Left kidney (tissue), 2 donors: ENCODE measurements around the gene RCCD1. TPM values are rescaled to one million over a fixed set of nuclear protein-coding genes. Genes with fewer than 3 reads are reported as not detected.
"Not testable (repeated sequence)": the region's sequence is repeated elsewhere in the genome, so short reads cannot be mapped to it uniquely, and the experiment has no call there.

ENCODE experiments used
- DNase-seq: peaks from one replicate; pipeline ENCODE4 v3.0.0-alpha.2; 2013
- polyA plus RNA-seq: library from polyadenylated mRNA; unstranded; fragments of 120-200 nt; gene quantifications from one replicate; pipeline ENCODE4 v1.2.1, GENCODE V29; 2013; ENCODE audit not compliant: insufficient read length

RCCD1 gene
- polyA plus RNA-seq, 1 donor = 17.0 TPM

- DNase-seq = no peak
Measured at GRCh38 chr15:90917569-90917968, 37.1 kb upstream of the RCCD1 start.

- DNase-seq = no peak
Measured at GRCh38 chr15:90918034-90918788, 36.5 kb upstream of the RCCD1 start.

- no peak for DNase-seq
Measured at GRCh38 chr15:90918835-90919234, 35.8 kb upstream of the RCCD1 start.

- no peak for DNase-seq
Measured at GRCh38 chr15:90921887-90922286, 32.8 kb upstream of the RCCD1 start.

DNA sequence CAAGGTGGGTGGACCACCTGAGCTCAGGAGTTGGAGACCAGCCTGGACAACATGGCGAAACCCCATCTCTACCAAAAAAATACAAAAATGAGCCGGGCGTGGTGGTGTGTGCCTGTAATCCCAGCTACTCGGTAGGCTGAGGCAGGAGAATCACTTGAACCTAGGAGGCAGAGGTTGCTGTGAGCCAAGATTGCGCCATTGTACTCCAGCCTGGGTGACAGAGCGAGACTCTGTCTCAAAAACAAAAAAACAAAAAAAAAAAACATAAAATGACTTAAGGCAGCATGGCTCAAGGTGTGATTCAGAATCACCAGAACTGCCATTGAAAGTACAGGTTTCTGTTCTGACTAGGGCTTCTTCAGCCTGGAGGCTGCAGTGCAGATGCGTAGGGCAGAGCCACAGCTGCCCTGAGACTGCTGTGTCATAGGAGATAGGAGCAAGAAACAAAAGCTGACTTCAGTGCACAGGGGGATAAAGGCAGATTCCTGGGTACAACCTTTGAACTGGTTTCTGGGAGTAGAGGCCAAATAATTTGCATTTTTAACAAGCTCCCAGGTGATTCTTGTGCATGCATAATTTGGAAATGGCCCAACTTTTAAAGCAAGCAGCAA, 31.9 kb upstream of the RCCD1 start:
- not testable (repeated sequence) for DNase-seq

- DNase-seq = no peak
Measured at GRCh38 chr15:90924375-90924774, 30.3 kb upstream of the RCCD1 start.

- DNase-seq = not testable (repeated sequence)
Measured at GRCh38 chr15:90926766-90927165, 27.9 kb upstream of the RCCD1 start.

- not testable (repeated sequence) for DNase-seq
Measured at GRCh38 chr15:90928106-90928505, 26.6 kb upstream of the RCCD1 start.

- no peak for DNase-seq
Measured at GRCh38 chr15:90929246-90930019, 25.3 kb upstream of the RCCD1 start.

GRCh38 chr15:90930861-90931574, 23.7 kb upstream of the RCCD1 start:
- DNase-seq = no peak

DNA sequence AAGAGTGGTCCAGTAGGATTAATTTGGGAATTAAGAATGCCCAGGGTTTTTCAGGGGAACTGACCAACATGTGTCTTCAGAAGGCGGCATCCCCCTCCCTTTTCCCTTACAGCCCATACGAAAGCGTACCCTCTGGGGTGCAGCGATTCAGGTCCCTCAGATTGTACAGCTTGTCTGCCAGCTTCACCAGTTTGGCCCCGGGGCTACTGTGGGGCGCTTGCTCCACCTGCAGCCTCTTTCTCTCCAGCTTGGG, 23.2 kb upstream of the RCCD1 start:
- DNase-seq = no peak

GRCh38 chr15:90931828-90932659, 22.6 kb upstream of the RCCD1 start, which contains the start of gene HDDC3:
Gene HDDC3, minus strand, starts transcription at chr15:90932549. Its CDS starts 9 bp downstream, at chr15:90932540.
- DNase-seq = peak; percentile 85

DNA sequence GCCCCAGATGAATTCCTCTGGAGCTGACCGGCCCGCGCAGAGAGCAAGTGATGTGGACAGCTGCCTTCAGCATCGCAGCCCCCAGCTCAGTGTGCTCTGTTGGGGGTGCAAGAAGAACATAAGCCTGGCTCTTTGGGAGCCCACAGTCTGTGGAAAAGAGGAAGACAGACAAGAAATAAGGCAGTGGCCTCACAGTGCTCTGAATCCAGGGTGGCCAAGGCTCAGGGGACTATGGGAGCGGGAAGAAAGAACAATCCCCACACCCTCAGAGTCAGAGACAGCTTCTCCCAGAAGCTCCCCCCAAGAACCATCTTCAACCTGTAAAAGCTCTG, 22.1 kb upstream of the RCCD1 start:
- no peak for DNase-seq

GRCh38 chr15:90933301-90933700, 21.4 kb upstream of the RCCD1 start:
- DNase-seq = no peak

DNA sequence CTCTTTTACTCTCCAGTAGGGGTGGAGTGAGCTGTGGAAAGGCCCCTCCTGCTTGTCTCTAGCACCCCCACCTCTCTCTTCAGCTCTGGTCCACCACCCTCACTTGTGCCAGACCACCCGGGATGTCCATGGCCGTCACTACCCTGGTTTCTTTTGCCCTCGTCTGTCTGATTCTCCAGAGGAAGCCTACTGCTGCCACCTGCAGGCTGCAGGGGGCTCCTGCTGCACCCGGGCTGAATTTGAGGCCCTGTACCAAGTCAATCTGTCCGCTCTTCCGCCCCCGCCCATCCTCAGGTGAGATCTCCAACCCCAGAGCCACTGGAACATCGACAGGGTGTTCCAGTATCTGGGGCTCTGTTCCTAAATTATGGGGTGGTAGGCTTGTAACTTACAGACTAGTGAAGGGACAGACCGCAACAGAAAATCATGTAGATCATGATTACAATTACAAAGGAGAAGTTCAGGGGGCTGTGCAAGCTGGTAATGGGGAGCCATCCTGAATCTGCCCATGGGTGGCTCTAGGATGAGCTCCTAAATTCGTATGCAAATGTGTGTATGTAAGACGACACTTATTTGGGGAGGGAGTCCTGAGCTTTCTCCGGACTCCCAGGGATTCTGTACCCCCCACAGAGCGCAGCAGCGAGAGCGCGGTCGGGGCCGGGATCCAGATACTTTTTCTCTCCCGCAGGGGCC, 20.3 kb upstream of the RCCD1 start:
- DNase-seq = peak; percentile 87

DNA sequence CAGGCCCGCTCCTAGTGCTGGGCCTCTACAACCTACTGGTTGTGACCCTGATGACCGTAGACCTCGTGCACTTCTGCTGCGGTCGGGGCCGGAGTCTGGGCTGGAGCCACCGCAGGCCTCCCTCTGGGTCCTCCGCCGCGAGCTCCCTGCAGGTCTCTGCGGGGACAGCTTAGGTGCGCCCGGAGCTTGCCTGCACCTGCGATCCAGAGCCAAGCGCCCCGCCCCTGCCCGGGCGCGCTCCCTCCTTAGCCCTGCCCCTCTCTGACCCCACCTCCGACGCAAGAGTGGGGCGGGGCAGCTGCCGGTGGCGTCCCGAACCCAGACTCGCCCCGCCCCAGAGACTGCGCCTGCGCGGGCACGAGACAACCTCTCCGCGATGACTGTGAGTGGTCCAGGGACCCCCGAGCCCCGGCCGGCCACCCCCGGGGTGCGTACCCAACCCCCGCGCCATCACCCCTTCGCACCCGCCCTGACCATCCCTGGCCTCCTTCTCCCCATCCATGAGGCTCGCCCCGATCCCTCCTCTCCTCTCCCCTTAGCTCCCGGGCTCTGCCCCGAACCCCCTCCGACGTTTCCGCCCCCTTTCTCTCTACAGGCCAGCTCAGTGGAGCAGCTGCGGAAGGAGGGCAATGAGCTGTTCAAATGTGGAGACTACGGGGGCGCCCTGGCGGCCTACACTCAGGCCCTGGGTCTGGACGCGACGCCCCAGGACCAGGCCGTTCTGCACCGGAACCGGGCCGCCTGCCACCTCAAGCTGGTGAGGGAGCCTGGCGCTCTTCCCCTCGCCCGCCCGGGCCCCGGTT, 19.5 kb upstream of the RCCD1 start, which contains the start of gene UNC45A:
Gene UNC45A (plus strand): TSS at position 337 of the 803 bp plus-strand sequence. CDS start 40 bp downstream, at position 377.
- peak; percentile 90 for DNase-seq

DNA sequence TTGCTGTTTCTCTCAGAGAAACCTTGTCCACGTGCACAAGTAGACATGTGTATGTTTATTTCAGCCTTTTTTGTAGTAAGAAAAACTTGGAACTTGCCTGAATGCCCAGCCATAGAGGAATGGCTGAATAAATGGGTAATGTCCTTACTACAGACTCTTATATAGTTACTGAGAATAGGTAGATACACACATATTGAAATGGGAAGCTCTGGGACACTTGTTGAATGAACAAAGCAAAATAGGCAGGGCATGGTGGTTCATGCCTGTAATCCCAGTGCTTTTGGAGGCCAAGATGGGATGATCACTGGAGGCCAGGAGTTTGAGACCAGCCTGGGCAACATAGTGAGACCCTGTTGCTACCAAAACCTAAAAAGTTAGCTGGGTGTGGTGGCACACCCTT, 17.9 kb upstream of the RCCD1 start:
- DNase-seq = no peak

- no peak for DNase-seq
Measured at GRCh38 chr15:90938261-90938660, 16.4 kb upstream of the RCCD1 start.

DNA sequence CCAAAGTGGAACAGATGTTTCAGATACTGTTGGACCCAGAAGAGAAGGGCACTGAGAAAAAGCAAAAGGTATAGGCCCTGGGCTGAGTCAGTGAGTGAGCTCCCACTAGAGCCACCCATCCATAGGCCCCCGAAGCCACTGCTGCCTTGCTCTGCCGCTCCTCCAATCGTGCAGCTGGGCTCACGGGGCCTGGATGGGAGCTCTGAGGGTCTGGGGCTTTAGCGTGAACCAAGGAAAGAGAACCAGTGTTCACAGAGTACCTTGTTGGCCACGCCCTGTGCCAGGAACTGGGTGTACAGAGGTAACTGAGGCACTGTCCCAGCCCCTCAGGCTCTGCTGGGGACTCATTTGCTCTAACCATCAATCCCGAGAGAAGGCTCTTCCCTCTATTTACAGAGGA, 14.9 kb upstream of the RCCD1 start:
- no peak for DNase-seq

- no peak for DNase-seq
Measured at GRCh38 chr15:90941038-90941437, 13.6 kb upstream of the RCCD1 start.
